ENCODE data around the gene TRAF3IP1. TPM values are rescaled to one million over a fixed set of nuclear protein-coding genes. Genes with fewer than 3 reads are reported as not detected.

Gene TRAF3IP1
- total RNA-seq, 2 experiments from 2014 or later, result 5.1 to 6.9 TPM

- Histone ChIP-seq H3K27me3 (ENCODE audit: control insufficient read depth in 1 of 2, insufficient read depth in 2 of 2, low read length in 2 of 2) (no peaks in the 10 kb centered on the region), H3K27ac (ENCODE audit: low read depth in 1 of 2, low read length in 2 of 2) (no peak overlapping the region), H3K4me1 (ENCODE audit: insufficient read depth, low read length) (peaks cover 24% of the 10 kb centered on the region), H3K4me3 (ENCODE audit: low read length) (no peak overlapping the region), H3K9me3 (ENCODE audit: control insufficient read depth in 1 of 2, insufficient read depth in 1 of 2, low read length in 2 of 2) (no peaks in the 10 kb centered on the region), H3K36me3 (ENCODE audit: insufficient read depth, low read length) (peaks cover 13% of the 10 kb centered on the region)
- no peaks in the 10 kb centered on the region for H3K27me3 Mint-ChIP-seq
- ChIA-PET POLR2A (no interaction called here), CTCF (no interaction called here)
- intact Hi-C loops (cut with DNase I, micrococcal nuclease), result no loop called here
- H3K4me3 Mint-ChIP-seq, result no peak overlapping the region
- no peaks in the 10 kb centered on the region for H3K9me3 Mint-ChIP-seq
- H3K36me3 Mint-ChIP-seq (ENCODE audit: low read depth), result peaks cover 15% of the 10 kb centered on the region
- ATAC-seq (ENCODE audit: poor library complexity) (no peak), DNase-seq (no peak)
- TF ChIP-seq CTCF (IDR thresholded peaks at IDR 0.05), result no peak
- peaks cover 43% of the 10 kb centered on the region for H3K4me1 Mint-ChIP-seq (ENCODE audit: low read depth)
- no peak overlapping the region for H3K27ac Mint-ChIP-seq
These were observed 38.4 kb upstream of the TRAF3IP1 start for GRCh38 chr2:238281826-238282480.

GRCh38 chr2:238282861-238283738 is 37.2 kb upstream of the TRAF3IP1 start:
- H3K9me3 ChIP-seq (ENCODE audit: control insufficient read depth in 1 of 2, insufficient read depth in 1 of 2, low read length in 2 of 2), result no peaks in the 10 kb centered on the region
- POLR2A ChIA-PET, result no interaction called here
- no peak for TF ChIP-seq CTCF (IDR thresholded peaks at IDR 0.05)
- Mint-ChIP-seq H3K4me3 (no peak overlapping the region), H3K27me3 (no peaks in the 10 kb centered on the region), H3K9me3 (no peaks in the 10 kb centered on the region), H3K36me3 (ENCODE audit: low read depth) (peaks cover 5% of the 10 kb centered on the region), H3K4me1 (ENCODE audit: low read depth) (peaks cover 52% of the 10 kb centered on the region), H3K27ac (no peak overlapping the region)
- H3K27me3 ChIP-seq (ENCODE audit: control insufficient read depth in 1 of 2, insufficient read depth in 2 of 2, low read length in 2 of 2), result no peaks in the 10 kb centered on the region
- H3K4me3 ChIP-seq (ENCODE audit: low read length), result no peak overlapping the region
- peaks cover 5% of the 10 kb centered on the region for H3K36me3 ChIP-seq (ENCODE audit: insufficient read depth, low read length)
- CTCF ChIA-PET, result no interaction called here
- intact Hi-C loops (cut with DNase I, micrococcal nuclease), result no loop called here
- no peak for DNase-seq
- no peak for ATAC-seq (ENCODE audit: poor library complexity)
- H3K27ac ChIP-seq (ENCODE audit: low read depth in 1 of 2, low read length in 2 of 2), result no peak overlapping the region
- peaks cover 36% of the 10 kb centered on the region for H3K4me1 ChIP-seq (ENCODE audit: insufficient read depth, low read length)

- Mint-ChIP-seq H3K27ac (peak overlapping the region; percentile 33), H3K4me3 (no peak overlapping the region), H3K36me3 (ENCODE audit: low read depth) (peaks cover 8% of the 10 kb centered on the region)
These were observed 35.4 kb upstream of the TRAF3IP1 start for GRCh38 chr2:238284802-238285515.

More at GRCh38 chr2:238284802-238285515, 35.4 kb upstream of the TRAF3IP1 start:
- Histone ChIP-seq H3K4me1 (ENCODE audit: insufficient read depth, low read length) (peaks cover 47% of the 10 kb centered on the region), H3K27me3 (ENCODE audit: control insufficient read depth in 1 of 2, insufficient read depth in 2 of 2, low read length in 2 of 2) (no peaks in the 10 kb centered on the region), H3K27ac (ENCODE audit: low read depth in 1 of 2, low read length in 2 of 2) (no peak overlapping the region), H3K4me3 (ENCODE audit: low read length) (no peak overlapping the region), H3K9me3 (ENCODE audit: control insufficient read depth in 1 of 2, insufficient read depth in 1 of 2, low read length in 2 of 2) (no peaks in the 10 kb centered on the region), H3K36me3 (ENCODE audit: insufficient read depth, low read length) (peaks cover 5% of the 10 kb centered on the region)
- TF ChIP-seq CTCF (IDR thresholded peaks at IDR 0.05), result no peak
- no peaks in the 10 kb centered on the region for H3K9me3 Mint-ChIP-seq
- ChIA-PET CTCF (no interaction called here), POLR2A (no interaction called here)
- peaks cover 60% of the 10 kb centered on the region for H3K4me1 Mint-ChIP-seq (ENCODE audit: low read depth)
- DNase-seq (no peak), ATAC-seq (ENCODE audit: poor library complexity) (no peak)
- no peaks in the 10 kb centered on the region for H3K27me3 Mint-ChIP-seq
- intact Hi-C loops (cut with DNase I, micrococcal nuclease), result loop anchor here in 1 of 2 experiments (5.0 kb wide), 1 partner anchor 223 kb away; the partner anchor contains the start of gene SCLY

All from CD4-positive, alpha-beta T cell (primary cell).